Testis (tissue), 2 donors: ENCODE measurements around the gene PREB.

ENCODE experiments used
- CTCF ChIP-seq, 3 experiments: fragments of 450-650 bp in 2 of 3; fragments of 200-600 bp in 1 of 3; sonication (generic) in 1 of 3; IDR thresholded peaks; one replicate each; pipeline ENCODE4 v1.5.1; 2016 to 2019; ENCODE audit warnings: antibody characterized with exemption in 3 of 3, mild to moderate bottlenecking in 2 of 3, moderate library complexity in 1 of 3
- POLR2A ChIP-seq: fragments of 450-650 bp; IDR thresholded peaks from one replicate; pipeline ENCODE4 v1.6.1; 2017; ENCODE audit warnings: antibody characterized with exemption, mild to moderate bottlenecking, moderate library complexity

- TF ChIP-seq CTCF (IDR thresholded peaks at IDR 0.05) = no peak
- no peak for TF ChIP-seq POLR2A
Observed at GRCh38 chr2:27084297-27085061, 50.0 kb downstream of the PREB start.
